Loucy (cell line): Measurements from ENCODE around the gene PDK2.

Experiments used
- H2AFZ ChIP-seq: fragments of 200-600 bp; sonication (generic); 2 replicates; pipeline ENCODE4 v1.6.0; 2016; ENCODE audit warnings: antibody characterized with exemption, mild to moderate bottlenecking, low read length, moderate library complexity
- H3F3A ChIP-seq: fragments of 200-600 bp; 2 replicates; pipeline ENCODE4 v1.6.0; 2016; ENCODE audit warnings: antibody characterized with exemption, low read depth, mild to moderate bottlenecking
- H3K27me3 ChIP-seq: fragments of 200-600 bp; sonication (generic); 2 replicates; pipeline ENCODE4 v1.6.1; 2014; ENCODE audit warnings: low read length, mild to moderate bottlenecking; ENCODE audit not compliant: insufficient read depth, poor library complexity, severe bottlenecking
- H3K36me3 ChIP-seq: fragments of 200-600 bp; sonication (generic); 2 replicates; pipeline ENCODE4 v1.6.1; 2016; ENCODE audit warnings: low read length; ENCODE audit not compliant: insufficient read depth
- H3K4me1 ChIP-seq: fragments of 200-600 bp; sonication (generic); 2 replicates; pipeline ENCODE4 v1.5.1; 2014; ENCODE audit warnings: low read length, mild to moderate bottlenecking; ENCODE audit not compliant: insufficient read depth, poor library complexity, severe bottlenecking
- H3K4me2 ChIP-seq: fragments of 200-600 bp; sonication (generic); 2 replicates; pipeline ENCODE4 v1.6.0; 2014; ENCODE audit warnings: antibody characterized with exemption, low read length, low read depth, mild to moderate bottlenecking; ENCODE audit not compliant: poor library complexity, severe bottlenecking
- H3K4me3 ChIP-seq: fragments of 200-600 bp; sonication (generic); 2 replicates; pipeline ENCODE4 v1.5.1; 2014; ENCODE audit warnings: low read length, mild to moderate bottlenecking, mixed read lengths; ENCODE audit not compliant: poor library complexity, severe bottlenecking
- H3K79me2 ChIP-seq: fragments of 200-600 bp; sonication (generic); 2 replicates; pipeline ENCODE4 v1.6.1; 2014; ENCODE audit warnings: low read length; ENCODE audit not compliant: insufficient read depth
- H3K9ac ChIP-seq: fragments of 200-600 bp; sonication (generic); 2 replicates; pipeline ENCODE4 v1.6.0; 2014; ENCODE audit warnings: mild to moderate bottlenecking, low read depth, low read length, moderate library complexity; ENCODE audit not compliant: poor library complexity, severe bottlenecking
- H3K9me2 ChIP-seq: fragments of 200-600 bp; sonication (generic); replicated peaks from 2 replicates; pipeline ENCODE4 v1.6.1; 2016; ENCODE audit warnings: low read depth, low read length, mixed read lengths
- H3K9me3 ChIP-seq: fragments of 200-600 bp; sonication (generic); 2 replicates; pipeline ENCODE4 v1.6.1; 2014; ENCODE audit warnings: mild to moderate bottlenecking, antibody characterized with exemption, low read length, low read depth; ENCODE audit not compliant: insufficient read depth
- H4K20me1 ChIP-seq: fragments of 200-600 bp; sonication (generic); 2 replicates; pipeline ENCODE4 v1.6.0; 2014; ENCODE audit warnings: antibody characterized with exemption, low read length, mild to moderate bottlenecking; ENCODE audit not compliant: insufficient read depth, poor library complexity, severe bottlenecking
- CTCF ChIP-seq: fragments of 200-600 bp; sonication (generic); conservative IDR thresholded peaks from 2 replicates; pipeline ENCODE4 v1.5.1; 2014; ENCODE audit warnings: mild to moderate bottlenecking, antibody characterized with exemption, low read length
- EZH2phosphoT487 ChIP-seq: fragments of 200-600 bp; IDR thresholded peaks from 2 replicates; pipeline ENCODE4 v1.6.1; 2018; ENCODE audit warnings: antibody characterized with exemption, mild to moderate bottlenecking, moderate library complexity, borderline replicate concordance

PDK2 gene

GRCh38 chr17:50052822-50053653 lies 42.1 kb upstream of the PDK2 start:
- no peak overlapping the region for H3K4me3 ChIP-seq
- peaks cover 2% of the 10 kb centered on the region for H4K20me1 ChIP-seq
- no peaks in the 10 kb centered on the region for H3K27me3 ChIP-seq

GRCh38 chr17:50053654-50053960 lies 41.5 kb upstream of the PDK2 start:
- no peak overlapping the region for H3K9ac ChIP-seq
- H3F3A ChIP-seq: no peaks in the 10 kb centered on the region
- H3K4me3 ChIP-seq: no peak overlapping the region
- H3K79me2 ChIP-seq: peaks cover 13% of the 10 kb centered on the region; the same call in 1 of the 2 replicates
- peaks cover 5% of the 10 kb centered on the region for H4K20me1 ChIP-seq
- TF ChIP-seq EZH2phosphoT487 (no peak), CTCF (no peak)
- H3K4me2 ChIP-seq: no peak overlapping the region
- H3K36me3 ChIP-seq: no peaks in the 10 kb centered on the region
- no peak overlapping the region for H2AFZ ChIP-seq
- H3K9me3 ChIP-seq: no peaks in the 10 kb centered on the region
- H3K27me3 ChIP-seq: no peaks in the 10 kb centered on the region
- H3K9me2 ChIP-seq: no peaks in the 10 kb centered on the region
- peaks cover 65% of the 10 kb centered on the region for H3K4me1 ChIP-seq

More at GRCh38 chr17:50052822-50053653, 42.1 kb upstream of the PDK2 start:
- Histone ChIP-seq H3K36me3 (no peaks in the 10 kb centered on the region), H3K9me3 (no peaks in the 10 kb centered on the region), H3F3A (no peaks in the 10 kb centered on the region), H3K9ac (no peak overlapping the region), H3K79me2 (peaks cover 10% of the 10 kb centered on the region; the same call in 1 of the 2 replicates), H3K4me1 (peaks cover 59% of the 10 kb centered on the region), H2AFZ (no peak overlapping the region), H3K9me2 (no peaks in the 10 kb centered on the region), H3K4me2 (no peak overlapping the region)
- TF ChIP-seq CTCF (no peak), EZH2phosphoT487 (no peak)

- H3K9me3 ChIP-seq: no peaks in the 10 kb centered on the region
- H2AFZ ChIP-seq: peak overlapping the region; percentile 93
- peaks cover 72% of the 10 kb centered on the region for H3K4me1 ChIP-seq
- H4K20me1 ChIP-seq: peaks cover 5% of the 10 kb centered on the region
- H3K9me2 ChIP-seq: no peaks in the 10 kb centered on the region
- H3K4me3 ChIP-seq: peak overlapping the region; percentile 85
- H3K36me3 ChIP-seq: no peaks in the 10 kb centered on the region
- peak overlapping the region; percentile 67 for H3K9ac ChIP-seq
- H3K27me3 ChIP-seq: no peaks in the 10 kb centered on the region
- H3K4me2 ChIP-seq: peak overlapping the region; percentile 90
- peaks cover 13% of the 10 kb centered on the region; the same call in 1 of the 2 replicates for H3K79me2 ChIP-seq
- no peaks in the 10 kb centered on the region for H3F3A ChIP-seq
- no peak for TF ChIP-seq CTCF
- TF ChIP-seq EZH2phosphoT487: no peak
These were observed 40.1 kb upstream of the PDK2 start for GRCh38 chr17:50055055-50055425.
